Keratinocyte (primary cell): Measurements from ENCODE around the gene ZBTB20. TPM values are rescaled to one million over a fixed set of nuclear protein-coding genes. Genes with fewer than 3 reads are reported as not detected.

Source experiments
- DNase-seq: peaks from one replicate; pipeline ENCODE4 v3.0.0-alpha.2; 2011; ENCODE audit warnings: low read depth, missing footprints, low spot score
- FAIRE-seq: peaks from 2 replicates; lab custom pipeline; 2011; peaks lifted over from hg19 to GRCh38; lab: Jason Lieb, UNC
- H2AFZ ChIP-seq: 2 replicates; pipeline ENCODE4 v1.6.0; 2012; ENCODE audit warnings: low read length, control low read depth, inconsistent platforms; ENCODE audit not compliant: control insufficient read depth
- H3K27ac ChIP-seq: 2 replicates; pipeline ENCODE4 v1.5.1; 2011; ENCODE audit warnings: low read length; ENCODE audit not compliant: control insufficient read depth, insufficient read depth
- H3K27me3 ChIP-seq: 3 replicates; pipeline ENCODE4 v1.6.0; 2011; ENCODE audit warnings: low read length; ENCODE audit not compliant: control insufficient read depth, insufficient read depth; ENCODE audit errors: extremely low read depth
- H3K36me3 ChIP-seq, 2 experiments: 2 replicates in 1 of 2; 3 replicates in 1 of 2; pipeline ENCODE4 v1.5.1; 2011; ENCODE audit warnings: low read length in 2 of 2, mild to moderate bottlenecking in 1 of 2; ENCODE audit not compliant: control insufficient read depth in 2 of 2, insufficient read depth in 2 of 2; ENCODE audit errors: extremely low read depth in 1 of 2
- H3K4me1 ChIP-seq: 3 replicates; pipeline ENCODE4 v1.5.1; 2011; ENCODE audit warnings: low read length; ENCODE audit not compliant: control insufficient read depth, insufficient read depth; ENCODE audit errors: extremely low read depth
- H3K4me2 ChIP-seq: 3 replicates; pipeline ENCODE4 v1.6.0; 2011; ENCODE audit warnings: low read depth, low read length; ENCODE audit not compliant: control insufficient read depth, insufficient read depth; ENCODE audit errors: extremely low read depth
- H3K4me3 ChIP-seq, 3 experiments: fragments of 200-600 bp in 1 of 3; sonication (generic) in 1 of 3; 2 replicates in 2 of 3; 3 replicates in 1 of 3; pipeline ENCODE4 v1.5.1; 2011 to 2016; ENCODE audit warnings: low read length in 3 of 3, mild to moderate bottlenecking in 3 of 3, control low read depth in 2 of 3, inconsistent platforms in 1 of 3, low read depth in 1 of 3, mixed read lengths in 1 of 3, mixed run types in 1 of 3, moderate library complexity in 1 of 3; ENCODE audit not compliant: control insufficient read depth in 2 of 3, insufficient read depth in 2 of 3; ENCODE audit errors: extremely low read depth in 1 of 3
- H3K79me2 ChIP-seq: 2 replicates; pipeline ENCODE4 v1.6.0; 2012; ENCODE audit warnings: low read length; ENCODE audit not compliant: control insufficient read depth, insufficient read depth
- H3K9ac ChIP-seq: 3 replicates; pipeline ENCODE4 v1.6.0; 2011; ENCODE audit warnings: low read length; ENCODE audit not compliant: control insufficient read depth, insufficient read depth; ENCODE audit errors: extremely low read depth
- H3K9me1 ChIP-seq: 3 replicates; pipeline ENCODE4 v1.6.0; 2011; ENCODE audit warnings: low read length; ENCODE audit not compliant: control insufficient read depth, insufficient read depth; ENCODE audit errors: extremely low read depth
- H3K9me3 ChIP-seq: 2 replicates; pipeline ENCODE4 v1.5.1; 2012; ENCODE audit warnings: low read depth, low read length; ENCODE audit not compliant: control insufficient read depth
- H4K20me1 ChIP-seq: 3 replicates; pipeline ENCODE4 v1.6.0; 2011; ENCODE audit warnings: low read length; ENCODE audit not compliant: control insufficient read depth, insufficient read depth; ENCODE audit errors: extremely low read depth
- EZH2 ChIP-seq: IDR thresholded peaks from one replicate; pipeline ENCODE4 v1.6.1; 2012; ENCODE audit warnings: inconsistent platforms, mild to moderate bottlenecking, low read length, moderate library complexity
- dilution Hi-C: fragments of 300-500 bp; cut with MboI; formaldehyde crosslinking; loops from one replicate; pipeline ENCODE4 v1.7.0; 2020; ENCODE audit warnings: low sequenced_read_pairs; ENCODE audit not compliant: extremely low pct_ligation_motif_present
- polyA plus RNA-seq, 5 experiments: library from polyadenylated mRNA; depleted of rRNA in 3 of 5; stranded (reverse) in 3 of 5; stranded (forward) in 1 of 5; unstranded in 1 of 5; fragments of >200 nt; gene quantifications; 1 replicate in 1 of 5; 2 replicates in 3 of 5; 3 replicates in 1 of 5; pipeline versions ENCODE4 v1.2.1 to v1.2.3, GENCODE V29; 2011 to 2012; ENCODE audit warnings: missing spikeins in 2 of 5, low read depth in 1 of 5, low replicate concordance in 1 of 5
- TF ChIP-seq, protein P1 (sequence below), 3 experiments: IDR thresholded peaks in 1 of 3; conservative IDR thresholded peaks in 1 of 3; optimal IDR thresholded peaks in 1 of 3; 2 replicates in 2 of 3; 3 replicates in 1 of 3; pipeline versions ENCODE3 to v1.5.1; 2011; ENCODE audit warnings: low read length in 3 of 3, mild to moderate bottlenecking in 3 of 3, moderate library complexity in 2 of 3, control low read depth in 1 of 3, inconsistent platforms in 1 of 3; ENCODE audit not compliant: insufficient read depth in 2 of 3; ENCODE audit errors: extremely low read depth in 1 of 3

ZBTB20 gene
- polyA plus RNA-seq, 1 donor (not counting 4 experiments of a cell fraction or from before 2014, with no cell fraction given) = 0.52 TPM

DNA sequence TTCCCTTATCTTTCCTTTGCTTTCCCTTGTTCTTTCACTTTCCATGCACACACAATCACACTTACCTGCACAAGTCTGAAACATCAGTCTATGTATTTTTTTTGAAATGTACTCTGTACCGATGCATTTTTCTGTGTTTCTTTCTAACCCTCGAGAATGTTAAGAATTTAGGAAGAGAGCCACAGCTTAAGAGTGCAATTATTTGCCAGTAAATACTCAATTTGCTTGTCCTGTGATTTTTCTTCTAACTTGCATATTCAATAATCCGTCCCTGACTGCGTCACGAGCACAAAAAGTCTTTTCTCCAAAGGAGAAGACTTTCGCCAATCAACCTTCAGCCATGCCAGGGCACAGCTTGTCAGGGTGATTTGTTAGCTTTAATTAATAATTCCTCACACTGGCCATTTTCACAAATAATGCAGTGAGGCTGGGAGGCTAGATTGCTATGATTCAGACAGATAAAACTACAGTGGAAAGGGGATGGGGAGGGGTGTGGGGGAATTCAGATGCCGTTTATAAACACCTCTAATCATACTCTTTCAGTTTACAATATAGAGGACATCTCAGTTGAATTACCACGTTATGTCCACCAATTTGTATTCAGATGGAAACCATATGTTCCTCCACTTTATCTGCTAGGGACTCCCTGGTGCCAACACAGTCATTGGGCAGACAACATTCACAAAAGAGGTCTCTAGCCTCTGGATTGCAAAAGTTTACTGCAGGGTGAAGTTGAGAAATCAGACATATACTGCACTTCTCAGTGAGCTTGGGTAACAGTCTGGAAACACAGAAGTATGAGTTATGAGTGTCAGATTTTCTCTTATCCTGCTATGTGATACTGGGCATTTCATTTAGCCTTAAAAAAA is 388.0 kb downstream of the ZBTB20 start:
- H3K79me2 ChIP-seq = no peaks in the 10 kb centered on the region
- no peaks in the 10 kb centered on the region for H3K9me1 ChIP-seq
- no peak overlapping the region for H3K27ac ChIP-seq
- H4K20me1 ChIP-seq = no peaks in the 10 kb centered on the region
- no peaks in the 10 kb centered on the region for H3K9me3 ChIP-seq
- no peak overlapping the region for H2AFZ ChIP-seq
- no peaks in the 10 kb centered on the region for H3K27me3 ChIP-seq
- H3K9ac ChIP-seq = no peak overlapping the region
- H3K4me3 ChIP-seq = no peak overlapping the region
- DNase-seq = no peak
- dilution Hi-C loops = no loop called here
- no peaks in the 10 kb centered on the region for H3K4me1 ChIP-seq
- no peak for TF ChIP-seq EZH2
- TF ChIP-seq, protein P1, sequence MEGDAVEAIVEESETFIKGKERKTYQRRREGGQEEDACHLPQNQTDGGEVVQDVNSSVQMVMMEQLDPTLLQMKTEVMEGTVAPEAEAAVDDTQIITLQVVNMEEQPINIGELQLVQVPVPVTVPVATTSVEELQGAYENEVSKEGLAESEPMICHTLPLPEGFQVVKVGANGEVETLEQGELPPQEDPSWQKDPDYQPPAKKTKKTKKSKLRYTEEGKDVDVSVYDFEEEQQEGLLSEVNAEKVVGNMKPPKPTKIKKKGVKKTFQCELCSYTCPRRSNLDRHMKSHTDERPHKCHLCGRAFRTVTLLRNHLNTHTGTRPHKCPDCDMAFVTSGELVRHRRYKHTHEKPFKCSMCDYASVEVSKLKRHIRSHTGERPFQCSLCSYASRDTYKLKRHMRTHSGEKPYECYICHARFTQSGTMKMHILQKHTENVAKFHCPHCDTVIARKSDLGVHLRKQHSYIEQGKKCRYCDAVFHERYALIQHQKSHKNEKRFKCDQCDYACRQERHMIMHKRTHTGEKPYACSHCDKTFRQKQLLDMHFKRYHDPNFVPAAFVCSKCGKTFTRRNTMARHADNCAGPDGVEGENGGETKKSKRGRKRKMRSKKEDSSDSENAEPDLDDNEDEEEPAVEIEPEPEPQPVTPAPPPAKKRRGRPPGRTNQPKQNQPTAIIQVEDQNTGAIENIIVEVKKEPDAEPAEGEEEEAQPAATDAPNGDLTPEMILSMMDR (optimal IDR thresholded peaks at IDR 0.05 in 1 of 3, IDR thresholded peaks at IDR 0.05 in 1 of 3, conservative IDR thresholded peaks at IDR 0.05 in 1 of 3; ENCODE audit: extremely low read depth in 1 of 3, insufficient read depth in 2 of 3, low read length in 3 of 3) = no peak
- no peaks in the 10 kb centered on the region for H3K36me3 ChIP-seq
- H3K4me2 ChIP-seq = no peak overlapping the region
- FAIRE-seq = no peak

DNA sequence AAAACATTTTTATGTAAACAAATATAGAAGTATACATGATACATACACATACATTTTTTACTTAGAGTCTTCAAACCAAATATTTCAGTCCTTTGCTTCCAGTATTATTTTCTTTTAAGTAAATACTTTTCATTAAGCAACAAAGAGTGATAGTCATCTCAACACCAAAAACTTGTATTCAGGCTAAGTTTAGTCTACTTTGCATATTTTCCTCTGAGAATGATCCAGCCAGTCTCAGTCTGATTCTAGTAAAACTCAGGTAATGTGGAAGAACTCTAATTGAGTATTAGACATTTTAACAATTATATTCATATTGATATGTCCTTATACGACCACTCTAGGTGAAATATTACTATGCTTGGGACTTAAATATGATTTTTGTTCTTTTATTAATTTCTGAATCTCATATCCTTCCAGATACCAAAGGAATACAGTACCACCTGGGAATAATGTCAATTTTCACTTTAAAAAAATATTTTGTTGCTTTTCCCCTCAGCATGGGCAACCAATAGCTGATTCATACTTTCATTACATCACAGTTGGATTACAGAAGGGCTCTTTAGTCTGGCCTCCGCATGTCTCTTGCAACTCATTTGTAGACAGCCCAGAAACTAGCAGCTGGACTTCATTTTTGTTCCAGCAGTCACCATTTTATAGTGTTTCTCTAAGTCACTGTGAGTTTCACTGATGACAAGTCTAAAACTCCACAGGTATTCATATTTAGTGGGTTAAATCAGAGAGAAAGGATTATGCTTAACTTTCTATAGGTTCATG is 390.4 kb downstream of the ZBTB20 start:
- no peaks in the 10 kb centered on the region for H3K27me3 ChIP-seq
- H3K4me3 ChIP-seq = no peak overlapping the region
- dilution Hi-C loops = no loop called here
- no peak overlapping the region for H3K9ac ChIP-seq
- H3K9me3 ChIP-seq = no peaks in the 10 kb centered on the region
- H3K27ac ChIP-seq = no peak overlapping the region
- H3K4me1 ChIP-seq = no peaks in the 10 kb centered on the region
- H4K20me1 ChIP-seq = no peaks in the 10 kb centered on the region
- TF ChIP-seq, protein P1 (optimal IDR thresholded peaks at IDR 0.05 in 1 of 3, IDR thresholded peaks at IDR 0.05 in 1 of 3, conservative IDR thresholded peaks at IDR 0.05 in 1 of 3; ENCODE audit: extremely low read depth in 1 of 3, insufficient read depth in 2 of 3, low read length in 3 of 3) = no peak
- TF ChIP-seq EZH2 = no peak
- no peak overlapping the region for H3K4me2 ChIP-seq
- no peak overlapping the region for H2AFZ ChIP-seq
- H3K9me1 ChIP-seq = no peaks in the 10 kb centered on the region
- no peaks in the 10 kb centered on the region for H3K79me2 ChIP-seq
- FAIRE-seq (no peak), DNase-seq (no peak)
- no peaks in the 10 kb centered on the region for H3K36me3 ChIP-seq
